Stimulated activated CD8-positive, alpha-beta memory T cell treated with anti-CD3 and anti-CD28 coated beads, Interleukin-4, amount 100 ng/mL, for 4 hours (primary cell): ENCODE results near the gene PTPRK.
A peak's percentile ranks its signal among the peaks of the same experiment; 100 is the strongest.

Experiments used
- DNase-seq, 2 donors: peaks; one replicate each; pipeline ENCODE4 v3.0.0-alpha.2; 2020; ENCODE audit warnings: low read depth in 2 of 2, low spot score in 1 of 2

The PTPRK gene

GRCh38 chr6:128520436-128521281, at the start of gene PTPRK:
PTPRK (minus strand) TSS chr6:128520599; CDS start chr6:128520358, 241 bp downstream.
- DNase-seq, result peak; percentile 71 to 81

GRCh38 chr6:128567029-128567428, 46.6 kb upstream of the PTPRK start:
- DNase-seq, result no peak

GRCh38 chr6:128560966-128561365, 40.6 kb upstream of the PTPRK start:
- no peak for DNase-seq

GRCh38 chr6:128558924-128559323, 38.5 kb upstream of the PTPRK start:
- DNase-seq, result no peak

GRCh38 chr6:128558021-128558420, 37.6 kb upstream of the PTPRK start:
- DNase-seq, result no peak

- no peak for DNase-seq
Observed at GRCh38 chr6:128557081-128557480, 36.7 kb upstream of the PTPRK start.

GRCh38 chr6:128554302-128554701, 33.9 kb upstream of the PTPRK start:
- DNase-seq, result no peak

- DNase-seq, result no peak
Observed at GRCh38 chr6:128541261-128541660, 20.9 kb upstream of the PTPRK start.

GRCh38 chr6:128538763-128539162, 18.4 kb upstream of the PTPRK start:
- no peak for DNase-seq

- no peak for DNase-seq
Observed at GRCh38 chr6:128532827-128533226, 12.4 kb upstream of the PTPRK start.

- no peak for DNase-seq
Observed at GRCh38 chr6:128532136-128532535, 11.7 kb upstream of the PTPRK start.

- no peak for DNase-seq
Observed at GRCh38 chr6:128531696-128532095, 11.3 kb upstream of the PTPRK start.

GRCh38 chr6:128528241-128528640, 7.8 kb upstream of the PTPRK start:
- DNase-seq, result no peak

GRCh38 chr6:128527375-128527774, 7.0 kb upstream of the PTPRK start:
- no peak for DNase-seq

GRCh38 chr6:128526152-128526914, 5.9 kb upstream of the PTPRK start:
- DNase-seq, result no peak

- DNase-seq, result no peak
Observed at GRCh38 chr6:128525406-128525805, 5.0 kb upstream of the PTPRK start.

GRCh38 chr6:128521282-128521632, 858 bp upstream of the PTPRK start:
- DNase-seq, result no peak

GRCh38 chr6:128519931-128520435, 416 bp downstream of the PTPRK start:
- DNase-seq, result peak; percentile 14 to 27

GRCh38 chr6:128519132-128519930, 1.1 kb downstream of the PTPRK start:
- no peak for DNase-seq

- DNase-seq, result no peak
Observed at GRCh38 chr6:128518434-128519131, 1.8 kb downstream of the PTPRK start.

GRCh38 chr6:128517124-128517523, 3.3 kb downstream of the PTPRK start:
- no peak for DNase-seq
